Ovary (tissue), 9 donors: Measurements from ENCODE around the gene ANK3. TPM values are rescaled to one million over a fixed set of nuclear protein-coding genes. Genes with fewer than 3 reads are reported as not detected.

ENCODE experiments used
- DNase-seq, 5 donors: peaks; one replicate each; pipeline ENCODE4 v3.0.0-alpha.2; 2019 to 2020
- H3K27ac ChIP-seq, 2 donors: fragments of 200-600 bp; one replicate each; pipeline versions ENCODE4 v1.5.1 to v1.8.0; 2019 to 2022
- H3K27me3 ChIP-seq: fragments of 200-600 bp; one replicate; pipeline ENCODE4 v1.8.0; 2022
- H3K36me3 ChIP-seq: fragments of 200-600 bp; sonication (generic); one replicate; pipeline ENCODE4 v1.5.1; 2019
- H3K4me1 ChIP-seq: one replicate; pipeline ENCODE4 v1.8.1; 2013; ENCODE audit warnings: mild to moderate bottlenecking, moderate library complexity; ENCODE audit not compliant: insufficient read depth
- H3K4me3 ChIP-seq: fragments of 200-600 bp; sonication (generic); one replicate; pipeline ENCODE4 v1.5.1; 2017
- H3K9me3 ChIP-seq, 2 donors: fragments of 200-600 bp in 1 of 2; sonication (generic) in 1 of 2; one replicate each; pipeline versions ENCODE4 v1.5.1 to v1.8.1; 2013 to 2019; ENCODE audit warnings: mild to moderate bottlenecking in 1 of 2, moderate library complexity in 1 of 2
- CTCF ChIP-seq, 3 donors: fragments of 450-650 bp in 2 of 3; fragments of 200-600 bp in 1 of 3; IDR thresholded peaks; one replicate each; pipeline versions ENCODE4 v1.5.1 to v1.8.0; 2016 to 2022; ENCODE audit warnings: antibody characterized with exemption in 3 of 3, mild to moderate bottlenecking in 1 of 3
- EP300 ChIP-seq: sonication (generic); formaldehyde crosslinking; IDR thresholded peaks from one replicate; pipeline ENCODE4 v1.6.1; 2017; ENCODE audit warnings: antibody characterized with exemption
- POLR2A ChIP-seq: fragments of 450-650 bp; IDR thresholded peaks from one replicate; pipeline ENCODE4 v1.6.1; 2017; ENCODE audit warnings: antibody characterized with exemption, mild to moderate bottlenecking, moderate library complexity
- WGBS, 3 donors: extraction: QIAGEN DNeasy Blood & Tissue Kit in 1 of 3; methylation state at CpG; one replicate each; pipeline versions ENCODE4 v1.1.5 to v1.1.7; 2013 to 2017; 5-methylcytosine and 5-hydroxymethylcytosine counted together
- intact Hi-C, 4 donors: fragments of 100-400 bp; cut with DNase I; formaldehyde crosslinking; loops; one replicate each; pipeline versions ENCODE4 v1.11.0 to v1.15.1; 2022 to 2023
- polyA plus RNA-seq, 2 donors: library from polyadenylated mRNA; stranded (reverse); fragments of 200-250 nt in 1 of 2; fragments of 350-450 nt in 1 of 2; fragmentation: Illumina TruSeq in 1 of 2; extraction: RNeasy Lipid Tissue Mini Kit (QIAGEN cat#74804) in 1 of 2; gene quantifications; one replicate each; pipeline ENCODE4 v1.2.3, GENCODE V29; 2013 to 2014
- total RNA-seq, 7 donors: library from RNA; depleted of rRNA in 2 of 7; stranded (reverse); fragments of >200 nt in 2 of 7; fragmentation: NEBNext Ultra II Directional in 3 of 7; extraction: Animal tissue kit (Norgen Biotek cat#: 25700) in 3 of 7; gene quantifications; one replicate each; pipeline versions ENCODE4 v1.1.0 to v1.2.4, GENCODE V29; 2016 to 2023
- donor health status: DM: no; HTN: no; CAD: no; lungs with moderate emphysema.
- donor health status: DM: no; HTN: no; CAD: no.
- donor health status: Bipolar disorder and iron deficiency.
- donor health status: DM: yes; HTN: yes; CAD: no.
- donor health status: DM: no; HTN: no; CAD: no.
- donor health status: DM: yes; HTN: yes; CAD: no.

Gene ANK3
- total and polyA plus RNA-seq, 9 donors: 11.4 to 74.1 (median 28.3) TPM

GRCh38 chr10:60187691-60188090, 202.0 kb downstream of the ANK3 start:
- Histone ChIP-seq H3K4me3 (no peak overlapping the region), H3K36me3 (no peaks in the 10 kb centered on the region), H3K27me3 (no peaks in the 10 kb centered on the region), H3K9me3 (no peaks in the 10 kb centered on the region), H3K27ac (no peak overlapping the region), H3K4me1 (peaks cover 5% of the 10 kb centered on the region)
- WGBS, 3 donors: 88 to 97% (median 89%) methylated on average over 1 of the region's 1 CpG
- intact Hi-C loops: no loop called here
- TF ChIP-seq CTCF (IDR thresholded peaks at IDR 0.05) (no peak), EP300 (no peak), POLR2A (no peak)
- no peak for DNase-seq

- H3K4me1 ChIP-seq: peaks cover 5% of the 10 kb centered on the region
- intact Hi-C loops: no loop called here
- TF ChIP-seq POLR2A (no peak), CTCF (IDR thresholded peaks at IDR 0.05) (no peak), EP300 (no peak)
- WGBS, 3 donors: 62 to 85% (median 80%) methylated on average over 14 of the region's 14 CpGs
- no peaks in the 10 kb centered on the region for H3K27me3 ChIP-seq
- no peaks in the 10 kb centered on the region for H3K36me3 ChIP-seq
- H3K4me3 ChIP-seq: no peak overlapping the region
- H3K9me3 ChIP-seq: no peaks in the 10 kb centered on the region
- no peak overlapping the region for H3K27ac ChIP-seq
- peak in 1 of 5 donors; percentile 15 for DNase-seq
Measured at GRCh38 chr10:60186315-60187071, 203.2 kb downstream of the ANK3 start.

- no peak overlapping the region for H3K27ac ChIP-seq
Measured at GRCh38 chr10:60185421-60185820, 204.3 kb downstream of the ANK3 start.

GRCh38 chr10:60182691-60183090, 207.0 kb downstream of the ANK3 start:
- 27 to 43% (median 38%) methylated on average over 1 of the region's 1 CpG for WGBS, 3 donors
- no peak for TF ChIP-seq POLR2A
- TF ChIP-seq EP300: no peak
- no peak for TF ChIP-seq CTCF (IDR thresholded peaks at IDR 0.05)
- Histone ChIP-seq H3K9me3 (no peaks in the 10 kb centered on the region), H3K27ac (no peak overlapping the region), H3K36me3 (no peaks in the 10 kb centered on the region), H3K27me3 (no peaks in the 10 kb centered on the region), H3K4me1 (peaks cover 5% of the 10 kb centered on the region), H3K4me3 (no peak overlapping the region)
- no peak for DNase-seq
- intact Hi-C loops: no loop called here

More at GRCh38 chr10:60185421-60185820, 204.3 kb downstream of the ANK3 start:
- Histone ChIP-seq H3K4me1 (peaks cover 5% of the 10 kb centered on the region), H3K36me3 (no peaks in the 10 kb centered on the region), H3K4me3 (no peak overlapping the region), H3K27me3 (no peaks in the 10 kb centered on the region), H3K9me3 (no peaks in the 10 kb centered on the region)
- DNase-seq: no peak
- 5 to 36% (median 19%) methylated on average over 1 of the region's 1 CpG for WGBS, 3 donors
- intact Hi-C loops: no loop called here
- TF ChIP-seq EP300: no peak
- no peak for TF ChIP-seq POLR2A
- TF ChIP-seq CTCF (IDR thresholded peaks at IDR 0.05): no peak
